ENCODE measurements around the gene C2CD3.

C2CD3 gene

DNA sequence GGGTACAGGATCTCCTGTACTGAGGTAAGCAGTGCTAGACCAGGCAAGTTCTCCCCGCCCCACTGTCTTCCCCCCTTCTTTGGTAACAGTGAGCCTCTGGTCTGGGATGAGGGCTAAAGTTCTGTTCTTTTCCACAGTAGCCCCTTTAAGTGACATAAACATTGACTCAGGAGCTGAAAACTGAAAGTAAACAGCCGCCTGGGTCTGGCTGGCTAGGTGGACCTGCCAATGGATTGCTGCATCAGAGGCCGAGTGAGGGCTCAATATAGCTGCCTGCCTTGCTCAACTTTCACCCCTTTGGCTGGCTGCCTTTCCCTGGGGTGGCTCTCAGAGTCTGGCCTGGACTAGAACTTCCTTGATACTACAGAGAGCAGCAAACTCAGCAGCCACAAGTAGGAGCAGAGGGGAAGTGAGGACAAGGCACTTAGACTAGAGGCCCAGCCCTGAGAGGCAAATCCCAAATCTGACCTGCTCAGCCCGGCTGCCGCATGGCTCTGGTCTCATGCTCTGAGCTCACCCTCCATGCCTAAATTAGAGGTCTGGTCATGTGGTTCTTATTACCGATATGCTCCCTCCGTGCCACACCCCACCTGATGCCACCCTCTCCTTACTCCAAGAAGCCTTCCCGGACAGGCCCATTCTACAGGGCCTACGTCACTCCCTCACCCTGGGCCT is 152.3 kb downstream of the C2CD3 start:
- no peak for DNase-seq

DNA sequence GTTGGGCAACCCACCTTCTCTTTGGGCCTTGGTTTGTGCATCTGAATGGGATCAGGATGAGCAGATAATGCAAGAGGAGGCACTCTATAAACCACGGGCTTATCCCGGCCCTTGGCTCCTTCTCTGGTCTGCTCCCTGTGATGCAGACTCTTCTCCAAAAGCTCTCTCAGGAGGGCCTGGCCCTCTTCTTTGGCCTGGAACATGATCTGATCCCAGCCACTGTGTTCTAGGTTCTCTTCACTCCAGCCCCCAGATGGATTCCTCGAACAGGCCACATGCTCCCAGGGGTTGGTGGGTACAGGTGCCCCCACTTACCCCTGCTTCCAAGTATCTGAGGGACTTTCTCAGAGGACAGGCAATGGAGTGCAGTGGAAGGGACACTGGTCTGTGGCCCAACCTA is 153.2 kb downstream of the C2CD3 start:
- no peak for DNase-seq

DNA sequence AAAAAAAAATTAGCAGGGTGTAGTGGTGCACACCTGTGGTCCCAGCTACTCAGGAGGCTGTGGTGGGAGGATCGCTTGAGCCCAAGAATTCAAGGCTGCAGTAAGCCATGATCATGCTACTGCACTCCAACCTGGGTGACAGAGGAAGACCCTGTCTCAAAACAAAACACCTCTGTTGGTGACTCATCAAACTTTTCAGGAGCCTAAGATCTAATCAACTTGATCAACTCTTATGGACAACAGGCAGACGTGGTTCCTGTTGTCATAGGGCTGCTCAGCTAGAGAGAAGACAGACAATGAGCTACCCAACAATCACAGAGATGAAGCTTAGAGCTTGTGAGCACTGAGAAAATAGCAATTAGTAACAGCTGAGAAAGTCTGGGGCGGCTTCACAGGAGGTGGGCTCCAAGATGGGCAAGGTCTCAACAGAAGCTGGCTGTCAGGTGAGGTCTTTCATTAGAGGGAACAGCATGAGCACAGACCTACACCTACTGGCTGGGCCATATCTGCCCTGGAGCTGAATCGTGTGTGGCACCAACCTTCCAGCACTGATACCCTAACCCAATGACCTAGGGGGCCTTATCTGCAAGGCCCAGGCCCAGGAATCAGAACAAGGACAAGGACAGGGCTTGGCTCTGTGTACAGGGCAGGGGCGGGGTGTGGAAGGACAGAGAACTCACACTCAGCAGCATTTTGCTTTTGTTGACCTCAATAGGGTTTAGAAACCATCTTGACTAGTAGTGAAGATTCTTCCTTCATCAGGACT is 154.7 kb downstream of the C2CD3 start:
- no peak for DNase-seq

DNA sequence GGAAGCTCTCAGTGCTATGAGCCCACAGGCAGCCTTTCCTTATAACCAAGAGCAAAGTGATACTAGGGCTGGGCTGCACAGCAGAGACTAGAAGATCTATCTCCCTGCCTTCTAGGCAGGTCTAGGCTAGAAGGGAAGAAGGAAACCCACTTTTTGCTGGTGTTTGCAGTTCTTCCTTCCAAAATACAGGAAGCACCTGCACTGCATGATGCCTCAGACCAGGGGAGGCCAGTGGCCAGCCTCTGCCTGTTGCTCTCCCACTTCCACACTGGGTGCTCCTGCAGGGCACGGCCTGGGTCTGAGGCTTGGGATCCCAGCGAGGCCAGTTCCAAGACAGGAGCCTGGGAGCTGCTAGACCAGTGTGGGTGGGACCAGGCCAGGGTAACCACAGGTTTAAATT is 155.9 kb downstream of the C2CD3 start:
- no peak for DNase-seq

DNA sequence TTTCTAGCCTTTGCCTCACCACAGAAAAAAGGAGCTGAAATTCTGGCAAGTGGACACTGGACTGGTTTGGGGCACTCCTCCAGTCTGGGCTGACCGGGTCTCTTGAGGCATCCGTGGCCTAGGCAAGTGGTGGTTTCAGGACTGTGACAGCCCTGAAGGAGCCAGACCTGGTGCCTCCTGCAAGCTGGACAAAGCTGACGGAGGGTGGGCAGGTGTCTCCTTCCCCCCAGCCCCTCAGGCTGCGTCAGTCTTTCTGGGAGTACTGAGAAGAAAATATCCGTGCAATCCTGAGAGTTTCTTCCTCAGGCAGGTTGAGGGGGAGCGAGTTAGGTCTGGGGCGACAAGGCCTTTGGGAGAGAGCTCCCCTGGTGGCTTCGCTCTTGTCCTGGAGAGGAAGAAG is 157.7 kb downstream of the C2CD3 start:
- no peak for DNase-seq

DNA sequence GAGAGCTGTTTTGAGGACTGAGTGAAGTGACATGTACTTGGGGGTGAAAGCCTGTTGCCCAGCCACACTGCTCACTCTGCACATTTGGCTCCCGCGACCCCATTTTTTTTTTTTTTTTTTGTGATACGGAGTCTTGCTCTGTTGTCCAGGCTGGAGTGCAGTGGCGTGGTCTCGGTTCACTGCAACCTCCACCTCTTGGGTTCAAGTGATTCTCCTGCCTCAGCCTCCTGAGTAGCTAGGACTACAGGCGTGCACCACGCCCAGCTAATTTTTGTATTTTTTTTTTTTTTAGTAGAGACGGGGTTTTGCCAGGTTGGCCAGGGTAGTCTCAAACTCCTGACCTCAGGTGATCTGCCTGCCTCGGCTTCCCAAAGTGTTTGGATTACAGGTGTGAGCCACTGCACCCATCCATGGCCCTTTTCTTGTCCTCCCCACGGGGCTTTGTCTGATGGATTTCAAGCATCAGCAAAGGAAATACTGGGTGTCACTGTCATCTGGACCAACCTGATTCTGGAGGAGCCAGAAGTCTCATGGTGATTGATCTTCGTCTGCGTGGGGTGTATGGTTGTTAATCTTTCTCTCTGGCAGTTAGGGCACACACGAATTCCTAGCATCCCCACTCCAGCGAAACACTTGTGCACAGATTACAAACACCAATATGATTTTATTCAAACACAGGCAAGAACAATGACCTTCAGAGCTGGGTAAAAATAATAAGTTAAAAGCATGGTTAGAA is 158.6 kb downstream of the C2CD3 start:
- DNase-seq: no peak

DNA sequence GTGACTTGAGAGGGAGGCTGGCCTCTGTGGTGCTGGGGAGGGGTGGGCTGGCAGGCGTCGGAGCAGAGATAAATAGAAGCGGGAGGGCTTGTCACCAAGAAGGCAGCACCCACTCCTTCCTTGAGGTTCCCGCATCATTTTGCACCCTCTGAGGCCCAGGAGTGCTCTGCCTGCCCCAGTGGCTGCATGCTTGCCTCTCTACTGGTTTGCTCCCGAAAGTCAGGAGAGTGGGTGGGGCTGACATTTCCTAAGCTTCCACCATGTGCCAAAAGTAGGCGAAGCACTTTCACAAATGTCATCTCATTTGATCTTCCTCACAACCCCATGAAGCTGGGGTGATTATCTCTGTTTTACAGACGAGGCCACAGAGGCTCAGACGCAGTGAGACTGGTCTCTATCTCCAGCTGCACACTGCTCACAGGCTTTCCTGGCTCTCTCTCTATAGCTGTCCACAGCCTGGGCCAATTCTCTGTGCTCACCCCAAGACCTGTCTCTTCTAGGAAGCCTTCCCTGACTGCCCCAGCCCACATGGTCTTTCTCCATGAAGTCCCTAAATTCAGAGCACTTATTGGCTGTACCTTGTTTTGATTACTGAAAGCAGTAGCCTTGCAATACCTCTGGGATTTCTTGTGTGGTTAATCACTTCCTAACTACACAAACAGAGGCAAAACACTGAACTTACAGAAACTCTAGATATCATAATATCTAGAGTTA is 159.3 kb downstream of the C2CD3 start:
- DNase-seq: no peak

DNA sequence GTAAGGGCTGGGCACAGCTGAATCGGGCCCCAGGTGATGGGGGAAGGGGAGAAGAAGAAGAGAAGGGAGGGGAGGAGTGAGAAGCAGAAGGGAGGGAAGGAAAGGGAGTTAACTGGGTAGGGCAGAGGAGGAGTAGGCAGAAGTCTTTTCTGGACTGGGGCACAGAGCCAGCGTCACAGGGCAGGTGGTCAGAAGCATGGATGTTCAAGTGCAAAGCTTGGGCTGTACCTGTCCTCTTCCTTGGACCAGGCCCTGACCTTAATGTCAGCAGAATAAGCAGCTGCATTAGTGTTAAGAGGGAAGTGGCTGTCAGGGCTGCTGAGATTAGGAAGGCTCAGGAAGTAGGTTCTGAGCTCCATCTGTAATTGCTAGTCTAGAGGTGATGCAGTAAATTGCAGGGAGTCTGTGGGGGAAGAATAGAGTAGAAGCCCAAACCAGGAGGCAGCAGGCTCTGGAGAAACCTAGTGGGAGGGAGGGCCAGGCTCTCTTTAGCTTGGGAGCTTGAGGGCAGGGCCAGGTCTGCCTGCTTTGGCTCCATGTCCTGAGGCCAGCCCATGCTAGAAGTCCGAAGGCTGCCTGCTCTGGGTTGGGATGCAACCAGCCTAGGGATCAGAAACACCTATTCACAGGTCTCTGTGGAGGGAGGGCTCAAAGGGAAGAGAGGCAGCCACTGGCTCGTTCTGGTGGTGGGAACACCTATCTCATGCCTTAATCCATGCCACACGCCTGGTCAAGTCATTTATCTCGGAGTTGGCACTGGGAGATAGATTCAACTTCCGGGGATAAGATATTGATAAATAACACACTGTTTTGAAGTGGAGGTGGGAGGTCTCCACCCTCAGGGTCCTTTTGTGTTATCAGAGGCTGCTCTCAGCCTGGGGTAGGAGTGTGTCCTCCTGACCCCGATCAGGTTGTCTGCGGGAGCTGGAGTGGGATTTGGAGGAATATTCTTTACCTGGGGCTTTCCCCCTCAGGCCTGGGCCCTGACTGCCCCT is 160.2 kb downstream of the C2CD3 start:
- DNase-seq: no peak

DNA sequence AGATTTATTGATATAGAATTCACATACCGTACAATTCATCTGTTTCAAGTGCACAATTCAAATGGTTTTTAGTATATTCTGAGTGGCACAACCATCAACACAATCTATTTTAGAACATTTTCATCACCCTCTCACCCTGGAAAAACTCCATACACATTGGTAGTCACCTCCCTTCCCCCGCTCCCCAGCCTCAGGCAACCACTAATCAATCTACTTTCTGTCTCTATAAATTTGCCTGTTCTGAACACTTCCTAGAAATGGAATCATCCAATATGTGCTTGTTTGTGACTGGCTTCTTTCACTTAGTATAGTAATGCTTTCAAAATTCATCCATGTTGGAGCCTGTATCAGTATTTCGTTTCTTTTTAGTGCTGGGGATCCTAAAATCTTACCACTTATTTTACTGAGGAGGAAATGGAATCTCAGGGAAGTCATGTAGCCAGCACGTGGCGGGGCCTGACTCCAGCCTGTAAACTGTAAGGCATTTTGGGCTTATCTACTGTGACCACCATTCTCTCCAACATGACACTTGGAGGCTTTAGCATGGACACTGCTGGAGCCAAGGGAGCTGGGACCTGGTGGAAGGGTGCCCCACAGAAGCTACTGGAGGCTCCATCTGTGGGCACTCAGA is 161.0 kb downstream of the C2CD3 start:
- DNase-seq: no peak

DNA sequence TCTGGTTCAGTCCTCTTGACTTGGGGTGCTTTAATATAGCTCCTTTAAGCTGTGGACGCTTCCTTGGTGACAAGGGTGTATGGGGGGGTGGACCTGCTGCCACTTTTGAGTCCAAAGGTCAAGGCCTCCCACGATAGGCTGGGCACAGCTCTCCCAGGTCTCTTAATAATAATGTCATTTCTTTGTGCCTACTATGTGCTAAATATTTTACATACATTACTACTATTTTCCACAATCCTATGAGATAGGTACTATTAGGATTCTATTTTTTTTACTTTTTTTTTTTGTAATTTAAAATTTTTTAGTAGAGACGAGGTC is 161.6 kb downstream of the C2CD3 start:
- no peak for DNase-seq

DNA sequence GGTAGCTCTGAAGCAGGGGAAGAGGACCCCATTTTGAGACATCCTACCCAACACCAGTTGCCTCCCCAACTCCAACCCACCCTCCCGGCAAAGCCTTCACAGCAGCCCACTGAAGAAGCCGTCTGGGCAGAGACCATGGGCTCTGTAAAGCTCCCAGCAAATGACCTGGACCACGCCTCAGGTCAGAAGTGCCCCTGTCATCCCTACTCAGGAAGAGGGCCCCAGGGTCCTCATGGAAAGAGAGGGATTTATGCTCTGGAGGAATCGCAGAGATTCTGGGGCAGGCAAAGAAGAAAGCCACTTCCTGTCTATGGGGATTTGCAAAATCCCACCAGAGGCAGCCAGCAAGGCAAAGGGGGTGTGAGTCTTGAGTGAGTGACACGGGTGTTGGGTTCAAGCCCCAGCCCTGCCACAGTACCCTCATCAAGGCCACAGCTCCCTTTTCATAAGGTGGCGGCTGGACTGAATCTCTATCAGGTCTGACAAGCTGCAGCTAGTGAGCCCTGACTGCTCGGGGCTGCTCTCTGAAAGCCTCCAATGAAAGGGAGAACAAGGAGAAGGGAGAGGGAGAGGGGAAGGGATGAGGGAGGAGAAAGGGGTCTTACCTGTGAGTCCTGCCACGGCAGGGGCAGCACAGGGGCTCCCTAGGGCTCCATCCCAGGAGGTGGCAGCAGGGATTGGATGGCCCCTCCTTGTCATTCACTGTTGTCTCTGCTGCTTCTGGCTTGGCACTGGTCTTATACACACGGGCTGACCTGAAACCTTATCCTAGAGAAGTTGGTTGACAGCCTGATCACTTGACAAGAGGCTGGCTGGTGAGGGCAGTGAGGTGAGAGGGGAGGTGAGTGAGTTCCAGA is 162.2 kb downstream of the C2CD3 start, which contains the start of gene UCP3:
UCP3 (minus strand) TSS at position 713 of the 857 bp plus-strand sequence. CDS start 2,043 bp downstream, outside the sequence.
- no peak for DNase-seq

DNA sequence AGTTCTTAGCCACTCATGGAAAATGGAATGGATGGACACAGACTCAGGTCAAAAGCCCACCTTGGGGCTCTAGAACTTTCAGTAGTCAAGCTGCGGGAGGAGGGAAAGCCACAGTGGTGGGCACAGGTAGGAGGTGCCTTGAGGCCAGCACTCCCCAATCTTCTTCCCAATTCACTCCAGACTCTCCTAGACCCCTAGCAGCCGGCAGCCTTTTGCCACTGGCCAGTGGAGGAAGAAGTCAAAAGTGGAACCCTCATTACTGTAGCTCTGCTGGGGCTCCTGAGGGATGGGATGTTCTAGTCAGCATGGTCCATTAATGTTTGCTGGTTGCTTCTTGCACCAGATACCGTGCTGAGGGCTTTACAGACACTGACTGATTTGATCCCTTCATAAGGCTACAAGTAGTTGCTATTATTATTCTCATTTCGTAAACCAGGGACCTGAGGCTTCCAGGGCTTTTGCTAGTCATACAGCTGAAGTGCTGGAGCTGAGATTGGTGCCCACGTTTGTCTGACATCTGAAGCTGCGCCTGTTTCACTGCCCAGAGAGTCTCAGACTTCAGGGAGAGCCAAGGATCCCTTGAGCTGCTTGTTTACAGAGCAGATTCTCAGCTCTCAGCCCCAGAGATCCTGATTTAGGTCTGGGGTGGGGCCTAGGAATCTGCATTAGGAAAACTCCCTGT is 163.0 kb downstream of the C2CD3 start:
- no peak for DNase-seq

DNA sequence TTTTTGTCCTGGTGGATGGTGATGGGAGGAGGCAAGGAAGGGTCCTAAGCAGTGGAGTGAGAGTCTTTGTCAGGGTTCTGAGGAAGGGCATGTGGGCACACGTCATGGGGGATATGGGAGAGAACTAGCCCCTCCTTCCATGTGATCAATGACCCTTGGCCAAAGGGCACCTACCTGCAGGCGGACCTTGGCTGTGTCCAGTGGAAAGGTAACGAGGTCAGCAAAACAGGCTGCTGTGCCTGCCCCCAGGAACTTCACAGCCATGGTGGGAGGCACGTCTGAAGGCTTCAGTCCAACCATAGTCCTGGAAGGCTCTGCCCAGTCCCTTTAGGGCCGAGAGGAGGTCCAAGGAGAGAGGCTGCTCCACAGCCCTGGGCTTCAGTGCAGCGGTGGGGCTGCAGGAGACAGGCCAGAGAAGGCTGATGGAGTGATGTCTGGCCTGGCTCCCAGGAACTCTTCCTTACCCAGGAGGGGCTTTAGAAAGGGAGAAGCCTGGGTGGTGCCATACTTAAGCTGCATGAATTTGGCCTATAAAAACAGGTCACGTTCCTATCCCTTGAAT is 164.0 kb downstream of the C2CD3 start:
- no peak for DNase-seq

DNA sequence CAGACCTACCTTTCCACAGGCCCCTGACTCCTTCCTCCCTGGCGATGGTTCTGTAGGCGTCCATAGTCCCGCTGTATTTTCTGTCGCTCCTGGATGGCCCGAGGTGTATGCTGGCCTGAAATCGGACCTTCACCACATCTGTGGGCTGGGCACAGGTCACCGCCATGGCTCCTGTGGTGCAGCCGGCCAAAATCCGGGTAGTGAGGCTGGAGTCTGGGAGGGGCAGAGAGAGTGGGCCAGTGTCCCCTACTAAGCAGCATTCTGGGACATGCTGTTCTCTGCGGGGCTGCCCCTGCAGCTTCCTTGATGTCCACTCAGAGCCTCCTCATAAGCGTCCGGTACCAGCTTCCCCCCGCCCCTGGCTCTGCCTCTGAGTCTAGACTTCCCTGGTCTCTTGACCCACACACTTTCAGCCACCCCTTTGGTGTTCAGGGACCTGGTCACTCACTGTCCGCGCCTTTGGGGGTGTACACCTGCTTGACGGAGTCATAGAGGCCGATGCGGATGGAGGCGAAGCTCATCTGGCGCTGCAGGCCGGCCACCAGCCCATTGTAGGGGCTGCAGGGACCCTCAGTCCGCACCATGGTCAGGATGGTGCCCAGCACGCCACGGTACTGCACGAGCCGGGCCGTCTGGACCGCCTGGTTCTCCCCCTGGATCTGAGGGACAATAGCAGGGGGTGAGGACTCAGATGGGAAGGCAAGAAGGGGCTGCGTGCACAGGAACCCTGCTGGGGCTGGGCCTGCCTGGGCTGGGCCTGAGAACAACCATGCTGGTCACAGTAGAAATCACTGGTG is 164.9 kb downstream of the C2CD3 start:
- no peak for DNase-seq

DNA sequence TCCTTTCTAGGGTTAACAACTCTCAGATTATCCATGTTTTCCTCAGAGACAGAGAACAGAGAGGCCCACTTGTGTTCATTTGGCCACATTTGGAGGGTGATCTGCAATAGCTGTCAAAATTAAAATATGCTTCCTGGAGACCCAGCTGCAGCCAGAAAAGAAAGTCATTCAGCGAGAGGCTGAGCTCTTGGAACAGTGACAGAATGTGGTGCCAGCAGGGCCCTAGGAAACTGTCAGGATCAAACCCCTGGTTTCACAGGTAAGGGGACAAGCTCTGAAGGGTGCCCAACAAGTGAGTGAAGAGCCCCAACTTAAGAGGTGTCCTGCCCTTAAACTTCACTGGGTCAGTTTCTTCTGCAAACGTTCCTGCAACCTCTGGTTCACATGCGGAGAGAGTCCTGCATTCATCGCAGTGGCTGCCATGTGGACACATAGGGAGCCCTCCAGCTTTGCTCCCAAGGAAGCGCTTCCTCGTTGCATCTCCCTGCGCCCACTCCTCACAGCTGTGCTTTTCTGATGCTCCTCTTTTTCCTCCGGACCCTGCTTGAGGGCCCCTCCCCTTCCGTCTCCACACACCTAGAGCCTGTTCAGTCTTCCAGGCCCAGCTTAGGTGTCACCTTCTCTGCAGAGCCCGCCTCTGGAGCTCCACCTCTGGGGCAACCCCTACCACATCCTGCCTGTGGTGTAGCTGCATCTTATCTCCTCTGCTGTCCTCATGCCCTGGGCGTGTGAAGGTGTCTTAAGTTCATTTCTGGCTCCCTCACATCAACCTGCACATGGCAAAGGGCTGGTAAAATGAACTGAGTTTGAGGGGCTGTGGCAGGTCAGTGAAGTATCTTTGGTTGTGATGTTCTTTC is 165.8 kb downstream of the C2CD3 start:
- peak in 3 of 4 experiments; percentile 36 to 75 (median 68) for DNase-seq

DNA sequence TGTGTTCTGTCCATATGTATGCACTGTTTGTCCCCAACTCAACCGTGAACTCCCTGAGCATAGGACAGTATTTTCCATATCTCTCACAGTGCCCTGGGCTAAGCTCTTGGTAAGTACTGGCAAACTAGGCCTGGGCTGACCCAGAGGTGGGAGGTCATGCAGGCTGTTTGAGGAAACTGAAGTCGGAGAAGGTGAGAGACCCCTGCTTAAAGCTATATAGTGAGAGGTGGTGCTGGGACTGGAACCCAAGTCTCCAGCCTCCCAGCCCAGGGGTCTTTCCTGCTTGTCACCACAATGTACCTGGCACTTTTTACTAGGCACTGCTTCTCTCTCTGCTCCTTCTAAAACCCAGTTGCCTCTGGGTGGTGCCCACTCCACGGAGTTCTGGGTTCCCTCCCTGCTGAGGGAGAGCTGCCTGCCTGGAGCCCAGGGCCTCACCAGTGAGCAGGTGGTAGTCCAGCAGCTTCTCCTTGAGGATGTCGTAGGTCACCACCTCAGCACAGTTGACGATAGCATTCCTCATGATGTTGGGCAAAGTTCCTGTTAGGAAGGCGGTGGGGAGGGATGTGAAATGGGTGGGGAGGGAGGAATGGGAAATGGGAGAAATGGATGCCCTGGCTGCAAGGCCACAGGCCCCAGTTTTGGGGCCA is 166.6 kb downstream of the C2CD3 start:
- no peak for DNase-seq

DNA sequence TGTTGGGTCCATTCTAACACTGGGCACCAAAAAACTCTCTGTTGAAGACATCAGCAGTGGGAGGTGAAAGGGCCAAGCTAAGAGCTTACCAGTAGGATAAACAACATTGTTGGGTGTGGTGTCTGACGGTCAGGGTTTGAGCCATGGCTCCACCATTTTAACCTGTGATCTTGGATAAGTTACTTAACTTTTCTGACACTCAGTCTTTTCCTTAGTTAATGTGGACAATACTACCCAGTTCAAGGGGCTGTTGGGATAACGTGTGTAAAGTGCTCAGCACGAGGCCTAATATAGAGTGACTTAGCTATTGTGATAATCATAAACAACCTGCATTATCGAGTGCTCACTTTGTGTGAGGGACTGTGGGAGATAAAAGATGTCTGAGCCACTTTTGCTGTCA is 168.0 kb downstream of the C2CD3 start:
- no peak for DNase-seq
